Liver (tissue), 9 donors: ENCODE measurements around the gene ZNFX1. TPM values are rescaled to one million over a fixed set of nuclear protein-coding genes. Genes with fewer than 3 reads are reported as not detected.

ENCODE experiments used
- DNase-seq: peaks from one replicate; pipeline ENCODE4 v3.0.0-alpha.2; 2017; ENCODE audit warnings: low spot score
- H3K27ac ChIP-seq, 2 donors: one replicate each; pipeline ENCODE4 v1.7.0; 2013; ENCODE audit warnings: inconsistent platforms in 2 of 2, low read length in 2 of 2, control low read depth in 1 of 2, low read depth in 1 of 2, mild to moderate bottlenecking in 1 of 2
- H3K27me3 ChIP-seq, 4 donors: one replicate each; pipeline versions ENCODE4 v1.6.1 to v1.7.0; 2013; ENCODE audit warnings: low read length in 3 of 4, inconsistent platforms in 1 of 4, mild to moderate bottlenecking in 1 of 4, moderate library complexity in 1 of 4; ENCODE audit not compliant: control insufficient read depth in 4 of 4, insufficient read depth in 4 of 4
- H3K36me3 ChIP-seq, 4 donors: one replicate each; pipeline versions ENCODE4 v1.6.1 to v1.7.0; 2013; ENCODE audit warnings: low read length in 3 of 4, mild to moderate bottlenecking in 3 of 4, low read depth in 1 of 4, moderate library complexity in 1 of 4; ENCODE audit not compliant: control insufficient read depth in 4 of 4, insufficient read depth in 3 of 4
- H3K4me1 ChIP-seq, 4 donors: one replicate each; pipeline versions ENCODE4 v1.6.1 to v1.7.0; 2013; ENCODE audit warnings: low read length in 3 of 4, mild to moderate bottlenecking in 3 of 4, moderate library complexity in 1 of 4; ENCODE audit not compliant: control insufficient read depth in 4 of 4, insufficient read depth in 4 of 4
- H3K4me3 ChIP-seq, 3 donors: one replicate each; pipeline versions ENCODE4 v1.6.1 to v1.7.0; 2013; ENCODE audit warnings: low read length in 3 of 3, control low read depth in 1 of 3, low read depth in 1 of 3, mild to moderate bottlenecking in 1 of 3
- H3K9ac ChIP-seq, 2 donors: one replicate each; pipeline ENCODE4 v1.7.0; 2013; ENCODE audit warnings: low read length in 2 of 2, mild to moderate bottlenecking in 2 of 2, moderate library complexity in 2 of 2, control low read depth in 1 of 2, low read depth in 1 of 2
- H3K9me3 ChIP-seq, 4 donors: one replicate each; pipeline versions ENCODE4 v1.6.1 to v1.7.0; 2013; ENCODE audit warnings: low read length in 3 of 4; ENCODE audit not compliant: control insufficient read depth in 4 of 4
- CTCF ChIP-seq: fragments of 150-350 bp; IDR thresholded peaks from 2 replicates; pipeline ENCODE4 v1.5.1; 2017; ENCODE audit warnings: improper control_type of control experiment, low read depth, low read length; ENCODE audit not compliant: missing input control
- EGR1 ChIP-seq, 2 donors: IDR thresholded peaks; 2 replicates each; pipeline ENCODE4 v1.6.1; 2016 to 2018; ENCODE audit warnings: antibody characterized with exemption in 2 of 2, low read depth in 2 of 2
- FOXA1 ChIP-seq: IDR thresholded peaks from 2 replicates; pipeline ENCODE4 v1.6.1; 2016; ENCODE audit warnings: antibody characterized with exemption
- GABPA ChIP-seq, 2 donors: IDR thresholded peaks in 1 of 2; conservative IDR thresholded peaks in 1 of 2; 2 replicates each; pipeline ENCODE4 v1.6.1; 2016; ENCODE audit warnings: antibody characterized with exemption in 2 of 2, mild to moderate bottlenecking in 1 of 2, moderate library complexity in 1 of 2
- HNF4A ChIP-seq, 2 donors: conservative IDR thresholded peaks; 2 replicates each; pipeline ENCODE4 v1.6.1; 2016; ENCODE audit warnings: antibody characterized with exemption in 2 of 2, mild to moderate bottlenecking in 2 of 2
- HNF4G ChIP-seq: IDR thresholded peaks from 2 replicates; pipeline ENCODE4 v1.6.1; 2016; ENCODE audit warnings: antibody characterized with exemption
- JUND ChIP-seq, 2 donors: IDR thresholded peaks; 2 replicates each; pipeline ENCODE4 v1.6.1; 2016; ENCODE audit warnings: antibody characterized with exemption in 2 of 2
- NR2F2 ChIP-seq: IDR thresholded peaks from 2 replicates; pipeline ENCODE4 v1.6.1; 2016; ENCODE audit warnings: antibody characterized with exemption
- RXRA ChIP-seq, 2 donors: IDR thresholded peaks; 2 replicates each; pipeline ENCODE4 v1.6.1; 2017 to 2018; ENCODE audit warnings: antibody characterized with exemption in 2 of 2, mild to moderate bottlenecking in 1 of 2
- SP1 ChIP-seq: IDR thresholded peaks from 2 replicates; pipeline ENCODE4 v1.6.1; 2018; ENCODE audit warnings: antibody characterized with exemption, mild to moderate bottlenecking
- TAF1 ChIP-seq: conservative IDR thresholded peaks from 2 replicates; pipeline ENCODE4 v1.6.1; 2016; ENCODE audit warnings: antibody characterized with exemption, mild to moderate bottlenecking
- WGBS: extraction: QIAGEN DNeasy Blood & Tissue Kit; methylation state at CpG from one replicate; pipeline ENCODE4 v1.1.7; 2013; 5-methylcytosine and 5-hydroxymethylcytosine counted together
- polyA plus RNA-seq, 2 donors: library from polyadenylated mRNA; stranded (reverse) in 1 of 2; unstranded in 1 of 2; fragments of 200-250 nt in 1 of 2; fragments of >200 nt in 1 of 2; fragmentation: Nextera tagmentation in 1 of 2; extraction: Ambion mirVana in 1 of 2; gene quantifications; one replicate each; pipeline versions ENCODE4 v1.2.1 to v1.2.3, GENCODE V29; 2013 to 2015
- total RNA-seq, 2 donors: library from RNA; depleted of rRNA; stranded (reverse); fragments of >200 nt; gene quantifications; one replicate each; pipeline ENCODE4 v1.2.3, GENCODE V29; 2014
- TF ChIP-seq, protein P1 (sequence below): IDR thresholded peaks from 2 replicates; pipeline ENCODE4 v1.6.1; 2016; ENCODE audit warnings: antibody characterized with exemption
- TF ChIP-seq, protein P2 (sequence below): IDR thresholded peaks from 2 replicates; pipeline ENCODE4 v1.6.1; 2016; ENCODE audit warnings: antibody characterized with exemption
- TF ChIP-seq, protein P3 (sequence below): IDR thresholded peaks from 2 replicates; pipeline ENCODE4 v1.6.1; 2016; ENCODE audit warnings: antibody characterized with exemption
- donor health status: healthy.
- donor health status: healthy.
- donor health status: healthy.
- donor health status: healthy.
- donor health status: healthy.

Gene ZNFX1
- total and polyA plus RNA-seq, 4 donors = 6.9 to 16.1 (median 8.7) TPM

GRCh38 chr20:49284818-49285217, 7.0 kb upstream of the ZNFX1 start:
- Histone ChIP-seq H3K9me3 (peaks cover 14 to 29% (median 19%) of the 10 kb centered on the region in 4 donors), H3K36me3 (peaks cover 53 to 95% (median 90%) of the 10 kb centered on the region in 4 donors), H3K4me3 (no peak overlapping the region), H3K9ac (no peak overlapping the region), H3K27me3 (no peaks in the 10 kb centered on the region), H3K27ac (no peak overlapping the region), H3K4me1 (peaks cover 0 to 8% (median 2%) of the 10 kb centered on the region in 4 donors)
- WGBS = 93% methylated on average over 5 of the region's 5 CpGs
- TF ChIP-seq, protein P1, sequence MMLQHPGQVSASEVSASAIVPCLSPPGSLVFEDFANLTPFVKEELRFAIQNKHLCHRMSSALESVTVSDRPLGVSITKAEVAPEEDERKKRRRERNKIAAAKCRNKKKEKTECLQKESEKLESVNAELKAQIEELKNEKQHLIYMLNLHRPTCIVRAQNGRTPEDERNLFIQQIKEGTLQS = no peak
- TF ChIP-seq RXRA (IDR thresholded peaks at IDR 0.05) = no peak
- TF ChIP-seq CTCF = no peak
- TF ChIP-seq HNF4G = no peak
- no peak for TF ChIP-seq SP1
- no peak for TF ChIP-seq FOXA1
- TF ChIP-seq, protein P2, sequence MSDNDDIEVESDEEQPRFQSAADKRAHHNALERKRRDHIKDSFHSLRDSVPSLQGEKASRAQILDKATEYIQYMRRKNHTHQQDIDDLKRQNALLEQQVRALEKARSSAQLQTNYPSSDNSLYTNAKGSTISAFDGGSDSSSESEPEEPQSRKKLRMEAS = no peak
- TF ChIP-seq NR2F2 = no peak
- no peak for TF ChIP-seq TAF1
- TF ChIP-seq, protein P3, sequence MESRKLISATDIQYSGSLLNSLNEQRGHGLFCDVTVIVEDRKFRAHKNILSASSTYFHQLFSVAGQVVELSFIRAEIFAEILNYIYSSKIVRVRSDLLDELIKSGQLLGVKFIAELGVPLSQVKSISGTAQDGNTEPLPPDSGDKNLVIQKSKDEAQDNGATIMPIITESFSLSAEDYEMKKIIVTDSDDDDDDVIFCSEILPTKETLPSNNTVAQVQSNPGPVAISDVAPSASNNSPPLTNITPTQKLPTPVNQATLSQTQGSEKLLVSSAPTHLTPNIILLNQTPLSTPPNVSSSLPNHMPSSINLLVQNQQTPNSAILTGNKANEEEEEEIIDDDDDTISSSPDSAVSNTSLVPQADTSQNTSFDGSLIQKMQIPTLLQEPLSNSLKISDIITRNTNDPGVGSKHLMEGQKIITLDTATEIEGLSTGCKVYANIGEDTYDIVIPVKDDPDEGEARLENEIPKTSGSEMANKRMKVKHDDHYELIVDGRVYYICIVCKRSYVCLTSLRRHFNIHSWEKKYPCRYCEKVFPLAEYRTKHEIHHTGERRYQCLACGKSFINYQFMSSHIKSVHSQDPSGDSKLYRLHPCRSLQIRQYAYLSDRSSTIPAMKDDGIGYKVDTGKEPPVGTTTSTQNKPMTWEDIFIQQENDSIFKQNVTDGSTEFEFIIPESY = no peak
- DNase-seq = no peak

- Histone ChIP-seq H3K9me3 (peaks cover 14 to 29% (median 19%) of the 10 kb centered on the region in 4 donors), H3K9ac (no peak overlapping the region)
- 90% methylated on average over 3 of the region's 3 CpGs for WGBS
Measured at GRCh38 chr20:49283703-49284625, 6.1 kb upstream of the ZNFX1 start.

DNA sequence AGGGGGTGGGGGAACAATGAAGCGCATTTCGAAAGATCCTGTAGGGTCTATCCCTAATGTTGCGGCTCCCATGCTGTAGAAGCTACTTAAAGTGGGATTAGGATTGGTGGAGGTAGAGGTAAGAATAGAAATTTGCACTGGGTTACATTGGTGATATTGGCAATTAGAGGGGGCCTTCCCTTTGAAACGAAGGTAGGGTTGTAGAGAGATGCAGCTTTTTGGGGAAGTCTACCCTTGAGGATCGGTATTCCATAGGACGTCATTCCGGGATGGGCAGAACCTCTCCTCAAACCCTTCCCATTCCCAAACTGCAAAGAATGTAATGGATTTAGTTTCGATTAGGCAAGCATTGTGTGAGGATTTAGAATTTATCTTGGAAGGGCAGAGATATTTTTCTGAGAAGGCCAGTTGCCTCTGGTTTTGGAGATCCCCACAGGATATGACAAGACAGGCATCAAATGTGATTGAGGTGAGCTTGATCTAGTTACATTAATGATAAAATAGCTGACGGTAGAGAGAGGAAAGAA, 5.4 kb upstream of the ZNFX1 start:
- Histone ChIP-seq H3K27ac (no peak overlapping the region), H3K4me1 (peaks cover 0 to 16% (median 5%) of the 10 kb centered on the region in 4 donors), H3K27me3 (no peaks in the 10 kb centered on the region), H3K9ac (no peak overlapping the region), H3K4me3 (no peak overlapping the region), H3K9me3 (peaks cover 14 to 29% (median 19%) of the 10 kb centered on the region in 4 donors), H3K36me3 (peaks cover 46 to 81% (median 79%) of the 10 kb centered on the region in 4 donors)
- no peak for DNase-seq
- no peak for TF ChIP-seq HNF4G
- TF ChIP-seq GABPA (IDR thresholded peaks at IDR 0.05 in 1 of 2, conservative IDR thresholded peaks at IDR 0.05 in 1 of 2) = no peak
- TF ChIP-seq CTCF = no peak
- no peak for TF ChIP-seq RXRA (IDR thresholded peaks at IDR 0.05)
- TF ChIP-seq JUND (IDR thresholded peaks at IDR 0.05) = no peak
- WGBS = 93% methylated on average over 9 of the region's 9 CpGs

More at GRCh38 chr20:49283703-49284625, 6.1 kb upstream of the ZNFX1 start:
- Histone ChIP-seq H3K4me1 (peaks cover 0 to 16% (median 5%) of the 10 kb centered on the region in 4 donors), H3K27ac (no peak overlapping the region), H3K4me3 (no peak overlapping the region), H3K27me3 (no peaks in the 10 kb centered on the region), H3K36me3 (peaks cover 53 to 88% (median 86%) of the 10 kb centered on the region in 4 donors)
- no peak for TF ChIP-seq HNF4A (conservative IDR thresholded peaks at IDR 0.05)
- TF ChIP-seq NR2F2 = no peak
- TF ChIP-seq EGR1 (IDR thresholded peaks at IDR 0.05; ENCODE audit: low read depth in 2 of 2) = no peak
- no peak for TF ChIP-seq SP1
- TF ChIP-seq RXRA (IDR thresholded peaks at IDR 0.05) = no peak
- no peak for TF ChIP-seq GABPA (IDR thresholded peaks at IDR 0.05 in 1 of 2, conservative IDR thresholded peaks at IDR 0.05 in 1 of 2)
- no peak for DNase-seq
